GM18951 (cell line): ENCODE results near the gene NOC2L.

ENCODE experiments used
- POLR2A ChIP-seq: IDR thresholded peaks from 4 replicates; pipeline ENCODE4 v1.6.1; 2011; ENCODE audit warnings: mild to moderate bottlenecking; ENCODE audit not compliant: insufficient read length, insufficient read depth; ENCODE audit errors: extremely low read depth
- in situ Hi-C: fragments of 300-500 bp; cut with MboI; formaldehyde crosslinking; loops from one replicate; pipeline ENCODE4 v1.12.0; 2022; ENCODE audit warnings: low sequenced_read_pairs, mixed read lengths, inconsistent platforms; ENCODE audit not compliant: unreplicated experiment

NOC2L gene

GRCh38 chr1:919271-919872, 39.7 kb downstream of the NOC2L start:
- in situ Hi-C loops, result no loop called here

GRCh38 chr1:918843-919242, 40.2 kb downstream of the NOC2L start:
- in situ Hi-C loops, result no loop called here
- no peak for TF ChIP-seq POLR2A

More at GRCh38 chr1:919271-919872, 39.7 kb downstream of the NOC2L start:
- TF ChIP-seq POLR2A, result no peak

GRCh38 chr1:918353-918752, 40.7 kb downstream of the NOC2L start:
- TF ChIP-seq POLR2A, result no peak
- in situ Hi-C loops, result no loop called here

GRCh38 chr1:917466-918091, 41.5 kb downstream of the NOC2L start:
- in situ Hi-C loops, result no loop called here
- no peak for TF ChIP-seq POLR2A

- TF ChIP-seq POLR2A, result no peak
- in situ Hi-C loops, result no loop called here
These were observed 42.0 kb downstream of the NOC2L start for GRCh38 chr1:917076-917459.

GRCh38 chr1:916173-917075, 42.6 kb downstream of the NOC2L start:
- in situ Hi-C loops, result no loop called here
- TF ChIP-seq POLR2A, result no peak

- TF ChIP-seq POLR2A, result no peak
- in situ Hi-C loops, result no loop called here
These were observed 43.5 kb downstream of the NOC2L start for GRCh38 chr1:915295-916172.

- no peak for TF ChIP-seq POLR2A
- in situ Hi-C loops, result no loop called here
These were observed 44.2 kb downstream of the NOC2L start for GRCh38 chr1:914891-915280.

GRCh38 chr1:914131-914890, 44.7 kb downstream of the NOC2L start:
- in situ Hi-C loops, result no loop called here
- TF ChIP-seq POLR2A, result no peak

- in situ Hi-C loops, result no loop called here
These were observed 45.4 kb downstream of the NOC2L start for GRCh38 chr1:913491-914130.

GRCh38 chr1:912740-913301, 46.2 kb downstream of the NOC2L start:
- in situ Hi-C loops, result no loop called here
- TF ChIP-seq POLR2A, result no peak

More at GRCh38 chr1:913491-914130, 45.4 kb downstream of the NOC2L start:
- TF ChIP-seq POLR2A, result no peak
